ENCODE measurements around the gene RYR3.

RYR3 gene

DNA sequence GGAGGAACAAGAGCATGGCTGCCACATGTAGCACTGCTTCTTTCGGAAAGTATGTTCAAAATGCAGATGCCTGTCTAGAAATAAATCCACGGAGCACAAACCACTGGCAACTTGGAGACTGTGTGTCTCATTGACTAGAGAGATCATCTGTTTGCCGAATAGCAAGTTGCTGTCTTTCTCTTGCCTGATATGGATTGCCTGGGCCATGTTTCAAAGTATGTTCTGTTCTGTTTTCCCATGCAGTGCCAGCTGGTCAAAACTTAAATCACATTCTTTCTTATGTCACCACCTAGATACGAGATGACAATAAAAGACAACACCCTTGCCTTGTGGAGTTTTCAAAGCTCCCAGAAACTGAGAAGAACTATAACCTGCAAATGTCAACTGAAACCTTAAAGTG, 318.9 kb downstream of the RYR3 start:
- H2BK120ac ChIP-seq (ENCODE audit: low read depth, low read length): no peak overlapping the region
- H3K23ac ChIP-seq (ENCODE audit: low read depth, low read length, poor library complexity): no peak overlapping the region
- no peak overlapping the region for H3K9ac ChIP-seq (ENCODE audit: low read depth, low read length, poor library complexity)
- H4K8ac ChIP-seq (ENCODE audit: low read depth, low read length): no peak overlapping the region
- H3K36me3 ChIP-seq (replicated peaks in 1 of 2; ENCODE audit: control insufficient read depth in 2 of 2, insufficient read depth in 2 of 2, low read length in 2 of 2): no peaks in the 10 kb centered on the region
- H3K79me1 ChIP-seq (ENCODE audit: low read depth, low read length): no peaks in the 10 kb centered on the region
- no peak overlapping the region for H3K4me3 ChIP-seq (ENCODE audit: low read length in 2 of 2)
- H2BK12ac ChIP-seq (ENCODE audit: low read length): no peak overlapping the region
- no peaks in the 10 kb centered on the region for H3K9me3 ChIP-seq (replicated peaks in 1 of 2; ENCODE audit: control insufficient read depth in 2 of 2, insufficient read depth in 1 of 2, low read depth in 1 of 2, low read length in 2 of 2)
- H2BK15ac ChIP-seq (ENCODE audit: low read length): no peak overlapping the region
- H3K27ac ChIP-seq (replicated peaks; ENCODE audit: low read length): no peak overlapping the region
- no peak overlapping the region for H3K14ac ChIP-seq (ENCODE audit: low read length)
- no peak overlapping the region for H2AFZ ChIP-seq (ENCODE audit: low read length)
- H4K91ac ChIP-seq (ENCODE audit: low read depth, low read length, poor library complexity): no peak overlapping the region
- no peak overlapping the region for H3K4ac ChIP-seq (ENCODE audit: low read length)
- WGBS, 2 donors (ENCODE audit: extremely low coverage in 2 of 2, insufficient read length in 2 of 2, insufficient replicate concordance in 1 of 2): no CpG with 5 or more reads among the region's 4 CpGs
- no peak overlapping the region for H3K18ac ChIP-seq (ENCODE audit: low read length)
- H3K27me3 ChIP-seq (ENCODE audit: control insufficient read depth in 3 of 3, insufficient read depth in 3 of 3, low read depth in 1 of 3, low read length in 3 of 3): no peaks in the 10 kb centered on the region
- H2BK5ac ChIP-seq (ENCODE audit: low read length): no peak overlapping the region
- H2AK5ac ChIP-seq (ENCODE audit: low read depth, low read length): no peak overlapping the region
- H3K4me1 ChIP-seq (ENCODE audit: control insufficient read depth in 2 of 2, insufficient read depth in 1 of 2, low read depth in 1 of 2, low read length in 2 of 2): peaks cover 0 to 2% of the 10 kb centered on the region in 2 donors
- H3K4me2 ChIP-seq (ENCODE audit: insufficient read depth, low read length, poor library complexity, severe bottlenecking): no peak overlapping the region
- no peak for DNase-seq (ENCODE audit: low spot score)

DNA sequence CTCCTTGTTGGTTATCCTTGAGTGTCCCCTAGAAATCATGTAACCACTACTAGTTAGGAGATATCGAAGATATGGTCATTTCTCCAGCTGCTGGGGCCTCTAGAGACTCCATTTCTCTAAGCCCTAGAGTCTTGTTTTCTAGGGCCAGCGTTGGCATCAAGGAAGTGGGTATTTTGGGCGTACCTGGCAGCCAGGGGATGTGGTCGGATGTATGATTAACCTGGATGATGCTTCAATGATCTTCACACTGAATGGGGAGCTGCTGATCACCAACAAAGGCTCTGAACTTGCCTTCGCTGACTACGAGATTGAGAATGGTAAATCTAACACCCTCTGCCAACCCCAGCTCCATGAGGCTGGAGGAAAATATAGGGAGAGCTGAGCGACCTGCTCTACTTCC, 325.5 kb downstream of the RYR3 start:
- no peak overlapping the region for H3K4ac ChIP-seq (ENCODE audit: low read length)
- H4K8ac ChIP-seq (ENCODE audit: low read depth, low read length): no peak overlapping the region
- WGBS, 2 donors (ENCODE audit: extremely low coverage in 2 of 2, insufficient read length in 2 of 2, insufficient replicate concordance in 1 of 2): no CpG with 5 or more reads among the region's 7 CpGs
- no peak overlapping the region for H3K27ac ChIP-seq (replicated peaks; ENCODE audit: low read length)
- H3K4me1 ChIP-seq (ENCODE audit: control insufficient read depth in 2 of 2, insufficient read depth in 1 of 2, low read depth in 1 of 2, low read length in 2 of 2): peaks cover 0 to 4% of the 10 kb centered on the region in 2 donors
- no peak overlapping the region for H3K4me2 ChIP-seq (ENCODE audit: insufficient read depth, low read length, poor library complexity, severe bottlenecking)
- H2BK15ac ChIP-seq (ENCODE audit: low read length): no peak overlapping the region
- H3K4me3 ChIP-seq (ENCODE audit: low read length in 2 of 2): no peak overlapping the region
- H3K23ac ChIP-seq (ENCODE audit: low read depth, low read length, poor library complexity): no peak overlapping the region
- H2AFZ ChIP-seq (ENCODE audit: low read length): no peak overlapping the region
- H4K91ac ChIP-seq (ENCODE audit: low read depth, low read length, poor library complexity): no peak overlapping the region
- H3K18ac ChIP-seq (ENCODE audit: low read length): no peak overlapping the region
- no peaks in the 10 kb centered on the region for H3K79me1 ChIP-seq (ENCODE audit: low read depth, low read length)
- H2BK120ac ChIP-seq (ENCODE audit: low read depth, low read length): no peak overlapping the region
- no peak overlapping the region for H3K9ac ChIP-seq (ENCODE audit: low read depth, low read length, poor library complexity)
- no peaks in the 10 kb centered on the region for H3K9me3 ChIP-seq (replicated peaks in 1 of 2; ENCODE audit: control insufficient read depth in 2 of 2, insufficient read depth in 1 of 2, low read depth in 1 of 2, low read length in 2 of 2)
- no peaks in the 10 kb centered on the region for H3K36me3 ChIP-seq (replicated peaks in 1 of 2; ENCODE audit: control insufficient read depth in 2 of 2, insufficient read depth in 2 of 2, low read length in 2 of 2)
- DNase-seq (ENCODE audit: low spot score): no peak
- H2BK5ac ChIP-seq (ENCODE audit: low read length): no peak overlapping the region
- H3K14ac ChIP-seq (ENCODE audit: low read length): no peak overlapping the region
- H2BK12ac ChIP-seq (ENCODE audit: low read length): no peak overlapping the region
- no peak overlapping the region for H2AK5ac ChIP-seq (ENCODE audit: low read depth, low read length)
- H3K27me3 ChIP-seq (ENCODE audit: control insufficient read depth in 3 of 3, insufficient read depth in 3 of 3, low read depth in 1 of 3, low read length in 3 of 3): no peaks in the 10 kb centered on the region

DNA sequence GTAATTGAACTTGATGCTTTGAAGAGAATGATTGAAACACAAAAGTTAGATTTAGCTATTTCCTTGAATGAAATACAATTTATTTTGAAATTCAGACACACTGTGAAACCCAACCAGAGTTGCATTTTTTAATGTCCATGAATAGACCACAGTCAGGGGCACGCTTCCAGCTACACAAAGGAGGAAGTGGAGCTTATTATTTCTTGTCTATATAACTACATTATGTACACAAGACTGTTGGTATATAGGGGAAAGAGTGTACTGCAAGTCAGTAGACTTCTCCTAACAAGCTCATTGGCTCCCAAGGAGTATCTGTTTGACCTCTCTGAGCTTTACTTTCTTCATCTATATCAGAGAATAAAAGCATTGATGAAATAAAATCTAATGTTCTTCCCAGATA, 326.2 kb downstream of the RYR3 start:
- Histone ChIP-seq H3K4me2 (ENCODE audit: insufficient read depth, low read length, poor library complexity, severe bottlenecking) (no peak overlapping the region), H2BK5ac (ENCODE audit: low read length) (no peak overlapping the region), H3K9me3 (replicated peaks in 1 of 2; ENCODE audit: control insufficient read depth in 2 of 2, insufficient read depth in 1 of 2, low read depth in 1 of 2, low read length in 2 of 2) (no peaks in the 10 kb centered on the region), H3K4me3 (ENCODE audit: low read length in 2 of 2) (no peak overlapping the region), H2BK15ac (ENCODE audit: low read length) (no peak overlapping the region), H3K79me1 (ENCODE audit: low read depth, low read length) (no peaks in the 10 kb centered on the region), H3K23ac (ENCODE audit: low read depth, low read length, poor library complexity) (no peak overlapping the region), H2BK120ac (ENCODE audit: low read depth, low read length) (no peak overlapping the region), H3K36me3 (replicated peaks in 1 of 2; ENCODE audit: control insufficient read depth in 2 of 2, insufficient read depth in 2 of 2, low read length in 2 of 2) (no peaks in the 10 kb centered on the region), H2AFZ (ENCODE audit: low read length) (no peak overlapping the region), H3K14ac (ENCODE audit: low read length) (no peak overlapping the region), H3K27me3 (ENCODE audit: control insufficient read depth in 3 of 3, insufficient read depth in 3 of 3, low read depth in 1 of 3, low read length in 3 of 3) (no peaks in the 10 kb centered on the region), H2BK12ac (ENCODE audit: low read length) (no peak overlapping the region), H3K27ac (replicated peaks; ENCODE audit: low read length) (no peak overlapping the region), H3K18ac (ENCODE audit: low read length) (no peak overlapping the region), H4K8ac (ENCODE audit: low read depth, low read length) (no peak overlapping the region), H3K4ac (ENCODE audit: low read length) (no peak overlapping the region), H3K9ac (ENCODE audit: low read depth, low read length, poor library complexity) (no peak overlapping the region), H3K4me1 (ENCODE audit: control insufficient read depth in 2 of 2, insufficient read depth in 1 of 2, low read depth in 1 of 2, low read length in 2 of 2) (peaks cover 0 to 2% of the 10 kb centered on the region in 2 donors), H4K91ac (ENCODE audit: low read depth, low read length, poor library complexity) (no peak overlapping the region), H2AK5ac (ENCODE audit: low read depth, low read length) (no peak overlapping the region)
- DNase-seq (ENCODE audit: low spot score): no peak
- no CpG with 5 or more reads among the region's 1 CpG for WGBS, 2 donors (ENCODE audit: extremely low coverage in 2 of 2, insufficient read length in 2 of 2, insufficient replicate concordance in 1 of 2)

DNA sequence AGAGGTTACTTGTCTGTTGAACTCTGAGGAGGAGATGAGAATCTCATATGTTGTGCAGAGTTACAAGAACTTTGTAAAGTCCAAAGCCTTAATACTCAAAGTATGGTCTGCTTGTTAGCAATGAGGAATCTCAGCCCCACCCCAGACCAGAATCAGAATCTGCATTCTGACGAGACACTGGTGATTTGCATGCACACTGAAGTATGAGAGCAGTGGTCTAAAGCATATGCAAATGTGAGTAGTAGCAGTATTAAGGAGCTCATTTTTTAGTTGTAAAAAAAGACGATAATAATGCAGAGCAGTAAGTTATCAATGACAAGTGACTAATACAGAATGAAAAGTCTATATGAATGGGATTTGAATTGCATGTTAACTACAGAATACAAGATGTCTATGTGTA, 327.7 kb downstream of the RYR3 start:
- Histone ChIP-seq H3K27ac (replicated peaks; ENCODE audit: low read length) (no peak overlapping the region), H3K79me1 (ENCODE audit: low read depth, low read length) (no peaks in the 10 kb centered on the region), H2BK15ac (ENCODE audit: low read length) (no peak overlapping the region), H2BK5ac (ENCODE audit: low read length) (no peak overlapping the region), H2AK5ac (ENCODE audit: low read depth, low read length) (no peak overlapping the region), H3K27me3 (ENCODE audit: control insufficient read depth in 3 of 3, insufficient read depth in 3 of 3, low read depth in 1 of 3, low read length in 3 of 3) (no peaks in the 10 kb centered on the region), H3K4ac (ENCODE audit: low read length) (no peak overlapping the region), H3K18ac (ENCODE audit: low read length) (no peak overlapping the region), H4K91ac (ENCODE audit: low read depth, low read length, poor library complexity) (no peak overlapping the region), H3K36me3 (replicated peaks in 1 of 2; ENCODE audit: control insufficient read depth in 2 of 2, insufficient read depth in 2 of 2, low read length in 2 of 2) (no peaks in the 10 kb centered on the region), H3K4me2 (ENCODE audit: insufficient read depth, low read length, poor library complexity, severe bottlenecking) (no peak overlapping the region), H3K4me3 (ENCODE audit: low read length in 2 of 2) (no peak overlapping the region), H2BK120ac (ENCODE audit: low read depth, low read length) (no peak overlapping the region), H3K9me3 (replicated peaks in 1 of 2; ENCODE audit: control insufficient read depth in 2 of 2, insufficient read depth in 1 of 2, low read depth in 1 of 2, low read length in 2 of 2) (no peaks in the 10 kb centered on the region), H3K9ac (ENCODE audit: low read depth, low read length, poor library complexity) (no peak overlapping the region), H3K23ac (ENCODE audit: low read depth, low read length, poor library complexity) (no peak overlapping the region), H2AFZ (ENCODE audit: low read length) (no peak overlapping the region), H3K4me1 (ENCODE audit: control insufficient read depth in 2 of 2, insufficient read depth in 1 of 2, low read depth in 1 of 2, low read length in 2 of 2) (peaks cover 0 to 2% of the 10 kb centered on the region in 2 donors), H2BK12ac (ENCODE audit: low read length) (no peak overlapping the region), H3K14ac (ENCODE audit: low read length) (no peak overlapping the region), H4K8ac (ENCODE audit: low read depth, low read length) (no peak overlapping the region)
- no peak for DNase-seq (ENCODE audit: low spot score)
- no CpG with 5 or more reads among the region's 2 CpGs for WGBS, 2 donors (ENCODE audit: extremely low coverage in 2 of 2, insufficient read length in 2 of 2, insufficient replicate concordance in 1 of 2)

Data from neuronal stem cell (in vitro differentiated cells).